Kidney capillary endothelial cell (primary cell): Measurements from ENCODE around the gene ZNF629.

Experiments
- DNase-seq: peaks from one replicate; pipeline ENCODE4 v3.0.0-alpha.2; 2018; ENCODE audit warnings: low spot score

Gene ZNF629

GRCh38 chr16:30786115-30786935, 680 bp downstream of the ZNF629 start:
- DNase-seq: peak; percentile 56

- no peak for DNase-seq
Measured at GRCh38 chr16:30785126-30786106, 1.6 kb downstream of the ZNF629 start.

- DNase-seq: no peak
Measured at GRCh38 chr16:30784215-30784614, 2.8 kb downstream of the ZNF629 start.

GRCh38 chr16:30783280-30784109, 3.5 kb downstream of the ZNF629 start:
- DNase-seq: no peak

- DNase-seq: no peak
Measured at GRCh38 chr16:30782486-30783279, 4.3 kb downstream of the ZNF629 start.

GRCh38 chr16:30780549-30780948, 6.5 kb downstream of the ZNF629 start:
- no peak for DNase-seq

- no peak for DNase-seq
Measured at GRCh38 chr16:30780021-30780420, 7.0 kb downstream of the ZNF629 start.

- no peak for DNase-seq
Measured at GRCh38 chr16:30779596-30779995, 7.4 kb downstream of the ZNF629 start.

GRCh38 chr16:30778549-30779244, 8.3 kb downstream of the ZNF629 start:
- DNase-seq: no peak

- no peak for DNase-seq
Measured at GRCh38 chr16:30777591-30778297, 9.3 kb downstream of the ZNF629 start.

- DNase-seq: peak; percentile 78
Measured at GRCh38 chr16:30775392-30776188, 11.4 kb downstream of the ZNF629 start.

- DNase-seq: no peak
Measured at GRCh38 chr16:30775131-30775391, 11.9 kb downstream of the ZNF629 start.

GRCh38 chr16:30774367-30775130, 12.5 kb downstream of the ZNF629 start:
- DNase-seq: no peak

- no peak for DNase-seq
Measured at GRCh38 chr16:30773826-30774225, 13.2 kb downstream of the ZNF629 start.

- DNase-seq: no peak
Measured at GRCh38 chr16:30771726-30772125, 15.3 kb downstream of the ZNF629 start.

- no peak for DNase-seq
Measured at GRCh38 chr16:30769379-30770089, 17.5 kb downstream of the ZNF629 start.

GRCh38 chr16:30768583-30769181, 18.3 kb downstream of the ZNF629 start:
- DNase-seq: no peak
